ENCODE results near the gene GSTM2.

The GSTM2 gene

GRCh38 chr1:109643385-109644230 lies 24.2 kb upstream of the GSTM2 start:
- TF ChIP-seq ZFX (IDR thresholded peaks at IDR 0.05) (no peak), CTCF (conservative IDR thresholded peaks at IDR 0.05) (peak; percentile 97)
- H3K27ac ChIP-seq: no peak overlapping the region; the same call in 1 of the 2 replicates

GRCh38 chr1:109644670-109645069 lies 23.2 kb upstream of the GSTM2 start:
- H3K27ac ChIP-seq: no peak overlapping the region
- no peak for TF ChIP-seq CTCF (conservative IDR thresholded peaks at IDR 0.05)

- H3K27ac ChIP-seq: no peak overlapping the region
- TF ChIP-seq ZFX (IDR thresholded peaks at IDR 0.05): no peak
- TF ChIP-seq CTCF (conservative IDR thresholded peaks at IDR 0.05): peak; percentile 81
These were observed 18.4 kb upstream of the GSTM2 start for GRCh38 chr1:109649491-109649914.

GRCh38 chr1:109650609-109651008 lies 17.2 kb upstream of the GSTM2 start:
- no peak overlapping the region for H3K27ac ChIP-seq
- TF ChIP-seq CTCF (conservative IDR thresholded peaks at IDR 0.05) (no peak), ZFX (IDR thresholded peaks at IDR 0.05) (no peak)

GRCh38 chr1:109652402-109652801 lies 15.5 kb upstream of the GSTM2 start:
- TF ChIP-seq ZFX (IDR thresholded peaks at IDR 0.05) (no peak), CTCF (conservative IDR thresholded peaks at IDR 0.05) (no peak)

GRCh38 chr1:109653306-109653705 lies 14.6 kb upstream of the GSTM2 start:
- TF ChIP-seq CTCF (conservative IDR thresholded peaks at IDR 0.05): no peak
- no peak for TF ChIP-seq ZFX (IDR thresholded peaks at IDR 0.05)
- no peak overlapping the region for H3K27ac ChIP-seq

More at GRCh38 chr1:109652402-109652801, 15.5 kb upstream of the GSTM2 start:
- H3K27ac ChIP-seq: no peak overlapping the region

- no peak for TF ChIP-seq CTCF (conservative IDR thresholded peaks at IDR 0.05)
- TF ChIP-seq ZFX (IDR thresholded peaks at IDR 0.05): no peak
- H3K27ac ChIP-seq: no peak overlapping the region
These were observed 13.3 kb upstream of the GSTM2 start for GRCh38 chr1:109654519-109654918.

Measured in C4-2B (cell line).